H1 (cell line): ENCODE results near the gene FA2H. TPM values are rescaled to one million over a fixed set of nuclear protein-coding genes. Genes with fewer than 3 reads are reported as not detected.

Experiments used
- CHD7 ChIP-seq: fragments of 300-600 bp; sonication (generic); IDR thresholded peaks from 2 replicates; pipeline ENCODE4 v1.7.1; 2012; ENCODE audit warnings: low read length, moderate library complexity, mild to moderate bottlenecking, inconsistent platforms; ENCODE audit not compliant: insufficient replicate concordance
- EGR1 ChIP-seq: IDR thresholded peaks from 2 replicates; pipeline ENCODE4 v1.6.1; 2011; ENCODE audit warnings: low read depth, low read length, borderline replicate concordance
- JUN ChIP-seq: IDR thresholded peaks from 2 replicates; pipeline ENCODE4 v1.6.1; 2011; ENCODE audit warnings: low read depth, mild to moderate bottlenecking, improper control_type of control experiment, low read length
- NANOG ChIP-seq: IDR thresholded peaks from 2 replicates; pipeline ENCODE4 v1.6.1; 2011; ENCODE audit warnings: low read length, low read depth, mild to moderate bottlenecking, inconsistent platforms; ENCODE audit not compliant: insufficient read depth, poor library complexity, severe bottlenecking
- PHF8 ChIP-seq: fragments of 200-600 bp; sonication (generic); conservative IDR thresholded peaks from 2 replicates; pipeline ENCODE4 v1.7.1; 2012; ENCODE audit warnings: low read depth, mild to moderate bottlenecking, inconsistent platforms, low read length, moderate library complexity
- RBBP5 ChIP-seq: IDR thresholded peaks from 2 replicates; pipeline ENCODE4 v1.7.1; 2012; ENCODE audit warnings: low read depth, mild to moderate bottlenecking, inconsistent platforms, low read length, moderate library complexity, borderline replicate concordance
- USF2 ChIP-seq: IDR thresholded peaks from 2 replicates; pipeline ENCODE4 v1.6.1; 2011; ENCODE audit warnings: low read length, improper control_type of control experiment
- polyA plus RNA-seq, 7 experiments: library from polyadenylated mRNA; depleted of rRNA in 3 of 7; stranded (reverse) in 5 of 7; unstranded in 2 of 7; fragments of >200 nt in 5 of 7; fragments of 200-250 nt in 2 of 7; gene quantifications; 1 replicate in 5 of 7; 2 replicates in 1 of 7; 4 replicates in 1 of 7; pipeline versions ENCODE4 v1.2.1 to v1.2.3, GENCODE V29; 2011 to 2013; ENCODE audit warnings: missing spikeins in 2 of 7, mixed read lengths in 2 of 7
- total RNA-seq: library from RNA; stranded (reverse); fragmentation: NEBNext Ultra II Directional; extraction: Animal tissue kit (Norgen Biotek cat#: 25700); gene quantifications from 2 replicates; pipeline ENCODE4 v1.2.1, GENCODE V29; 2021
- TF ChIP-seq, protein P1 (sequence below): IDR thresholded peaks from 2 replicates; pipeline ENCODE4 v1.6.1; 2012; ENCODE audit warnings: inconsistent platforms
- TF ChIP-seq, protein P2 (sequence below): IDR thresholded peaks from 2 replicates; pipeline ENCODE4 v1.6.1; 2012; ENCODE audit warnings: inconsistent platforms

FA2H gene
- total and polyA plus RNA-seq, 2 of the 8 experiments (the other 6 are each of a cell fraction or from before 2014, with no cell fraction given), result 2.1 to 2.5 TPM

DNA sequence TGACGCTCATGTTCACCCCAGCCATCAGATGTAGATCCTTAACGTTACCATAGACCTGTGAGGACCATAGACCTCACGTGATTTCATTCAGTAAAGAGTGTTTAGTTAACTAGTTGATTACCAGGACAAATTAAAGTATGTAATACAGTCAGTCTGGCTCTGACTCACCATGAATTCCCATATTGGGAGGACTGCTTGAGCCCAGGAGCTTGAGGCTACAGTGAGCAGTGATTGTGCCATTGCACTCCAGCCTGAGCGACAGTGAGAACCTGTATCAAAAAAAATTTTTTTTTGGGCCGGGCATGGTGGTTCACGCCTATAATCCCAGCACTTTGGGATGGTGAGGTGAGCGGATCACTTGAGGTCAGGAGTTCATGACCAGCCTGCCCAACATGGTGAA, 13.5 kb upstream of the FA2H start (continued):
- TF ChIP-seq CHD7 (no peak), PHF8 (no peak), USF2 (no peak), JUN (no peak), EGR1 (no peak), RBBP5 (no peak), NANOG (no peak)
- TF ChIP-seq, protein P1, sequence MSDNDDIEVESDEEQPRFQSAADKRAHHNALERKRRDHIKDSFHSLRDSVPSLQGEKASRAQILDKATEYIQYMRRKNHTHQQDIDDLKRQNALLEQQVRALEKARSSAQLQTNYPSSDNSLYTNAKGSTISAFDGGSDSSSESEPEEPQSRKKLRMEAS, result no peak
- TF ChIP-seq, protein P2, sequence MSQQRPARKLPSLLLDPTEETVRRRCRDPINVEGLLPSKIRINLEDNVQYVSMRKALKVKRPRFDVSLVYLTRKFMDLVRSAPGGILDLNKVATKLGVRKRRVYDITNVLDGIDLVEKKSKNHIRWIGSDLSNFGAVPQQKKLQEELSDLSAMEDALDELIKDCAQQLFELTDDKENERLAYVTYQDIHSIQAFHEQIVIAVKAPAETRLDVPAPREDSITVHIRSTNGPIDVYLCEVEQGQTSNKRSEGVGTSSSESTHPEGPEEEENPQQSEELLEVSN, result no peak
